ENCODE measurements around the gene SH3D19. TPM values are rescaled to one million over a fixed set of nuclear protein-coding genes. Genes with fewer than 3 reads are reported as not detected.
A peak's percentile ranks its signal among the peaks of the same experiment; 100 is the strongest.
"Not testable (repeated sequence)": the region's sequence is repeated elsewhere in the genome, so short reads cannot be mapped to it uniquely, and the experiment has no call there.

The SH3D19 gene
- total RNA-seq, 1 experiment from 2014 or later: not detected

DNA sequence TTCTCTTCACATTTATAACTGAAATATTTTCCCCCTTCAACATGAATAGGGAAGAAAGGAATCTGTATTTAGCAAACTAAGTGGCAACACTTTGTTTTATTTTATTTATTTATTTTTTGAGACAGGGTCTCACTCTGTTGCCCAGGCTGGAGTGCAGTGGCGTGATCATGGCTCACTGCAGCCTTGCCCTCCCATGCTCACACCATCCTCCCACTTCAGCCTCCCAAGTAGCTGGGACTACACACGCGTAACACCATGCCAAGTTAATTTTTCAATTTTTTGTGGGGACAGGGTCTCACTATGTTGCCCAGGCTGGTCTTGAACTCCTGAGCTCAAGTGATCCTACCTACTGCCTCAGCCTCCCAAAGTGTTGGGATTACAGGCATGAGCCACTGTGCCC is 189.4 kb downstream of the SH3D19 start:
- H2AFZ ChIP-seq (ENCODE audit: low read length); H3K9ac ChIP-seq (ENCODE audit: low read length); H3K27me3 ChIP-seq (ENCODE audit: low read length); H3K9me2 ChIP-seq (replicated peaks; ENCODE audit: insufficient read depth, low read length); H3K79me2 ChIP-seq (ENCODE audit: low read length); H3K27ac ChIP-seq (ENCODE audit: low read length); H4K20me1 ChIP-seq (ENCODE audit: insufficient read depth, low read depth, low read length); DNase-seq; H3K4me1 ChIP-seq (ENCODE audit: low read length); H3K36me3 ChIP-seq (ENCODE audit: insufficient read depth, low read length); H3K9me3 ChIP-seq (ENCODE audit: low read length); H3K4me2 ChIP-seq (ENCODE audit: low read depth, low read length, poor library complexity, severe bottlenecking); H3K4me3 ChIP-seq (ENCODE audit: low read length): not testable (repeated sequence)

DNA sequence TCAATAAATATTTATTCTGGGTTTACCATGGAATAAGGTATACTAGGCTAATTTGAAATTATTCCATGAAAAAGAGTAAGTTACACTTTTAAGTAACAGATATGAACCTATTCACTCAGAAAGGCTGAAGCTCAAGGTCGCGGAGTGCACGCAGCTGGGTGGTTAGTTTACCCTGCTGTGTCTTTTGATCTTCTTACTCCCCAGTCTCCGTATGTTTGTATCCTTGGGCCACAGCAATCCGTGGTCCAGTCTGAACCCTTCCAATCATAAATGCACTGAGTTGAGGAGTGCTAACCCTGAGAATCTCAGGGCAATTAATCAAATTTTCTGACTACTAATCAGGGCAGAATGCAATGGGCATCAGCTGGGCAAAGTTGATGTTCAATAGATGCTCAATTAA is 192.1 kb downstream of the SH3D19 start:
- no peaks in the 10 kb centered on the region for H3K27me3 ChIP-seq (ENCODE audit: low read length)
- no peaks in the 10 kb centered on the region for H3K36me3 ChIP-seq (ENCODE audit: insufficient read depth, low read length)
- no peak overlapping the region for H3K27ac ChIP-seq (ENCODE audit: low read length)
- H3K4me2 ChIP-seq (ENCODE audit: low read depth, low read length, poor library complexity, severe bottlenecking): no peak overlapping the region
- H3K79me2 ChIP-seq (ENCODE audit: low read length): no peaks in the 10 kb centered on the region
- no peak for DNase-seq
- no peaks in the 10 kb centered on the region for H3K9me2 ChIP-seq (replicated peaks; ENCODE audit: insufficient read depth, low read length)
- H3K9ac ChIP-seq (ENCODE audit: low read length): no peak overlapping the region
- no peaks in the 10 kb centered on the region for H3K9me3 ChIP-seq (ENCODE audit: low read length)
- no peak overlapping the region for H3K4me3 ChIP-seq (ENCODE audit: low read length)
- H2AFZ ChIP-seq (ENCODE audit: low read length): no peak overlapping the region
- H4K20me1 ChIP-seq (ENCODE audit: insufficient read depth, low read depth, low read length): no peaks in the 10 kb centered on the region
- H3K4me1 ChIP-seq (ENCODE audit: low read length): no peaks in the 10 kb centered on the region

- no peak overlapping the region for H3K4me3 ChIP-seq (ENCODE audit: low read length)
- no peak overlapping the region for H2AFZ ChIP-seq (ENCODE audit: low read length)
- no peaks in the 10 kb centered on the region for H4K20me1 ChIP-seq (ENCODE audit: insufficient read depth, low read depth, low read length)
- H3K9ac ChIP-seq (ENCODE audit: low read length): no peak overlapping the region
- no peaks in the 10 kb centered on the region for H3K27me3 ChIP-seq (ENCODE audit: low read length)
- no peak overlapping the region for H3K4me2 ChIP-seq (ENCODE audit: low read depth, low read length, poor library complexity, severe bottlenecking)
- H3K36me3 ChIP-seq (ENCODE audit: insufficient read depth, low read length): no peaks in the 10 kb centered on the region
- DNase-seq: no peak
- H3K9me3 ChIP-seq (ENCODE audit: low read length): no peaks in the 10 kb centered on the region
- H3K27ac ChIP-seq (ENCODE audit: low read length): no peak overlapping the region
- no peaks in the 10 kb centered on the region for H3K9me2 ChIP-seq (replicated peaks; ENCODE audit: insufficient read depth, low read length)
- H3K4me1 ChIP-seq (ENCODE audit: low read length): no peaks in the 10 kb centered on the region
- no peaks in the 10 kb centered on the region for H3K79me2 ChIP-seq (ENCODE audit: low read length)
These were observed 195.6 kb downstream of the SH3D19 start for GRCh38 chr4:151129796-151130195.

- Histone ChIP-seq H2AFZ (ENCODE audit: low read length) (peak overlapping the region; percentile 33; the same call in 1 of the 2 replicates), H3K36me3 (ENCODE audit: insufficient read depth, low read length) (no peaks in the 10 kb centered on the region), H3K4me3 (ENCODE audit: low read length) (peak overlapping the region; percentile 31; the same call in 1 of the 2 replicates), H3K79me2 (ENCODE audit: low read length) (no peaks in the 10 kb centered on the region), H3K9me3 (ENCODE audit: low read length) (no peaks in the 10 kb centered on the region), H3K4me2 (ENCODE audit: low read depth, low read length, poor library complexity, severe bottlenecking) (peak overlapping the region; percentile 65), H3K27me3 (ENCODE audit: low read length) (no peaks in the 10 kb centered on the region), H4K20me1 (ENCODE audit: insufficient read depth, low read depth, low read length) (0 out of 2 replicates have a peak, but pooled peaks cover 5% of the 10 kb centered on the region), H3K4me1 (ENCODE audit: low read length) (peaks cover 10% of the 10 kb centered on the region), H3K9me2 (replicated peaks; ENCODE audit: insufficient read depth, low read length) (no peaks in the 10 kb centered on the region), H3K9ac (ENCODE audit: low read length) (peak overlapping the region; percentile 35; the same call in 1 of the 2 replicates), H3K27ac (ENCODE audit: low read length) (peak overlapping the region; percentile 60)
- peak; percentile 95 for DNase-seq
These were observed 207.9 kb downstream of the SH3D19 start for GRCh38 chr4:151117371-151117962.

DNA sequence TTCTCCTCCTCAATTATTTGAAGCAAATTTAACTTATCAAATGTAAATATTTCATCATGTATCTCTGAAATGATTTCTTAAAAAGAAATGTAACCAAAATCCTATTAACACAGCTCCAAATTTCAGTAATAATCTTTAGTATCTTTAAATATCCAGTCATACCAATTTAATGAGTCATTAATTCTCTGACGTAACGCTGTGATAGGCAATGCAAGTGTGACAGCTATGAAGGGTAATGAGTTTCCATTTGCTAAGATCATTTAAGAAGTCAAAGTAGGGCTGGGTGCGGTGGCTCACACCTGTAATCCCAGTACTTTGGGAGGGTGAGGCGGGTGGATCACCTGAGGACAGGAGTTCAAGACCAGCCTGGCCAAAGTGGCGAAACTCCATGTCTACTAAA is 210.4 kb downstream of the SH3D19 start:
- Histone ChIP-seq H3K36me3 (ENCODE audit: insufficient read depth, low read length) (no peaks in the 10 kb centered on the region; the same call in 1 of the 2 replicates), H3K9me3 (ENCODE audit: low read length) (no peaks in the 10 kb centered on the region), H3K27me3 (ENCODE audit: low read length) (no peaks in the 10 kb centered on the region), H3K4me1 (ENCODE audit: low read length) (peaks cover 10% of the 10 kb centered on the region), H3K79me2 (ENCODE audit: low read length) (no peaks in the 10 kb centered on the region), H3K9me2 (replicated peaks; ENCODE audit: insufficient read depth, low read length) (no peaks in the 10 kb centered on the region), H3K4me2 (ENCODE audit: low read depth, low read length, poor library complexity, severe bottlenecking) (no peak overlapping the region), H3K9ac (ENCODE audit: low read length) (no peak overlapping the region), H2AFZ (ENCODE audit: low read length) (no peak overlapping the region), H4K20me1 (ENCODE audit: insufficient read depth, low read depth, low read length) (no peaks in the 10 kb centered on the region), H3K4me3 (ENCODE audit: low read length) (no peak overlapping the region), H3K27ac (ENCODE audit: low read length) (no peak overlapping the region)
- no peak for DNase-seq

GRCh38 chr4:151114338-151114737 is 211.1 kb downstream of the SH3D19 start:
- H3K79me2 ChIP-seq (ENCODE audit: low read length): no peaks in the 10 kb centered on the region
- H3K4me3 ChIP-seq (ENCODE audit: low read length): no peak overlapping the region
- H3K9me3 ChIP-seq (ENCODE audit: low read length): no peaks in the 10 kb centered on the region
- H3K27ac ChIP-seq (ENCODE audit: low read length): no peak overlapping the region
- H3K9me2 ChIP-seq (replicated peaks; ENCODE audit: insufficient read depth, low read length): no peaks in the 10 kb centered on the region
- H3K4me1 ChIP-seq (ENCODE audit: low read length): peaks cover 10% of the 10 kb centered on the region
- H3K4me2 ChIP-seq (ENCODE audit: low read depth, low read length, poor library complexity, severe bottlenecking): no peak overlapping the region
- H3K36me3 ChIP-seq (ENCODE audit: insufficient read depth, low read length): no peaks in the 10 kb centered on the region; the same call in 1 of the 2 replicates
- no peak overlapping the region for H3K9ac ChIP-seq (ENCODE audit: low read length)
- DNase-seq: peak; percentile 53
- no peaks in the 10 kb centered on the region for H3K27me3 ChIP-seq (ENCODE audit: low read length)
- no peaks in the 10 kb centered on the region for H4K20me1 ChIP-seq (ENCODE audit: insufficient read depth, low read depth, low read length)
- no peak overlapping the region for H2AFZ ChIP-seq (ENCODE audit: low read length)

DNA sequence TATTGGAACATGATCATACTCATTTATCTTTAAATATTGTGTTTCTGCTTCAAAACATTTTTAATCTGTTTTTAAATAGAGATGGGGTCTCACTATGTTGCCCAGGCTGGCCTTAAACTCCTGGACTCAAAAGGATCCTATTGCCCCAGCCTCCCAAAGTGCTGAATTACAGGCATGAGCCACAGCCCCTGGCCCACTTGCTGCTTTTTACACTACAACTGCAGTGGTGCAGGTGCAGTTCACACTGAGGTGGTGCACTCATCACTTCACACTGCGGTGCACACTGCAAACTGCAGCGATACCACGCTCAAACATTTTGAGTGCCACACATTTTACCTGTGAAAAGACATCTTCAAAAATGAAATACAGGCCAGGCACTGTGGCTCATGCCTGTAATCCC is 215.2 kb downstream of the SH3D19 start:
- no peak overlapping the region for H3K27ac ChIP-seq (ENCODE audit: low read length)
- no peaks in the 10 kb centered on the region for H3K79me2 ChIP-seq (ENCODE audit: low read length)
- H3K36me3 ChIP-seq (ENCODE audit: insufficient read depth, low read length): peaks cover 24% of the 10 kb centered on the region
- H3K9ac ChIP-seq (ENCODE audit: low read length): no peak overlapping the region
- no peak overlapping the region for H3K4me3 ChIP-seq (ENCODE audit: low read length)
- no peaks in the 10 kb centered on the region for H3K9me3 ChIP-seq (ENCODE audit: low read length)
- H3K9me2 ChIP-seq (replicated peaks; ENCODE audit: insufficient read depth, low read length): no peaks in the 10 kb centered on the region
- no peak overlapping the region for H3K4me2 ChIP-seq (ENCODE audit: low read depth, low read length, poor library complexity, severe bottlenecking)
- no peak overlapping the region for H2AFZ ChIP-seq (ENCODE audit: low read length)
- DNase-seq: peak; percentile 42
- H4K20me1 ChIP-seq (ENCODE audit: insufficient read depth, low read depth, low read length): peaks cover 3% of the 10 kb centered on the region; the same call in 1 of the 2 replicates
- H3K4me1 ChIP-seq (ENCODE audit: low read length): no peaks in the 10 kb centered on the region
- no peaks in the 10 kb centered on the region for H3K27me3 ChIP-seq (ENCODE audit: low read length)

DNA sequence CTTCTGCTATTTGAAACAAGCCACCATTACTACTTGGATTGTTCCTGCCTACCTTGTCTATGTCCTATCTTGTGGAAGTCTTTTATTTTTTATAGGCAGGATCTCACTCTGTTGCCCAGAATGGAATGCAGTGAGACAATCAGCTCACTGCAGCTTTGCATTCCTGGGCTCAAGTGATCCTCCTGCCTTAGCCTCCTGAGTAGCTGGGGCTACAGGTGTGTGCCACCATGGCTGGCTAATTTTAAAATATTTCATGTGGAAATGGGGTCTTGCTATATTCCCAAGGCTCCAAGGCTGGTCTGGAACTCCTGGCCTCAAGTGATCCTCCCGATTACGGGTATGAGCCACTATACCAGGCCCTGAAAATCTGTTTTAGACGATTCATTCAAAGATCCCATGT is 218.3 kb downstream of the SH3D19 start:
- no peak for DNase-seq
- H3K9ac ChIP-seq (ENCODE audit: low read length): no peak overlapping the region
- peaks cover 5% of the 10 kb centered on the region; the same call in 1 of the 2 replicates for H3K4me1 ChIP-seq (ENCODE audit: low read length)
- no peak overlapping the region for H2AFZ ChIP-seq (ENCODE audit: low read length)
- no peaks in the 10 kb centered on the region for H3K9me3 ChIP-seq (ENCODE audit: low read length)
- H3K27me3 ChIP-seq (ENCODE audit: low read length): no peaks in the 10 kb centered on the region
- no peak overlapping the region for H3K27ac ChIP-seq (ENCODE audit: low read length)
- no peak overlapping the region for H3K4me3 ChIP-seq (ENCODE audit: low read length)
- peaks cover 54% of the 10 kb centered on the region for H3K36me3 ChIP-seq (ENCODE audit: insufficient read depth, low read length)
- no peak overlapping the region for H3K4me2 ChIP-seq (ENCODE audit: low read depth, low read length, poor library complexity, severe bottlenecking)
- peaks cover 14% of the 10 kb centered on the region for H4K20me1 ChIP-seq (ENCODE audit: insufficient read depth, low read depth, low read length)
- peaks cover 6% of the 10 kb centered on the region for H3K79me2 ChIP-seq (ENCODE audit: low read length)
- no peaks in the 10 kb centered on the region for H3K9me2 ChIP-seq (replicated peaks; ENCODE audit: insufficient read depth, low read length)

Data from Karpas-422 (cell line).